Activated CD8-positive, alpha-beta memory T cell treated with anti-CD3 and anti-CD28 coated beads, Interleukin-2, amount 50 U/mL, for 1 hour (primary cell): ENCODE measurements around the gene HIGD2A.

Source experiments
- DNase-seq: peaks from one replicate; pipeline ENCODE4 v3.0.0-alpha.2; 2020; ENCODE audit errors: extremely low read depth

HIGD2A gene

DNA sequence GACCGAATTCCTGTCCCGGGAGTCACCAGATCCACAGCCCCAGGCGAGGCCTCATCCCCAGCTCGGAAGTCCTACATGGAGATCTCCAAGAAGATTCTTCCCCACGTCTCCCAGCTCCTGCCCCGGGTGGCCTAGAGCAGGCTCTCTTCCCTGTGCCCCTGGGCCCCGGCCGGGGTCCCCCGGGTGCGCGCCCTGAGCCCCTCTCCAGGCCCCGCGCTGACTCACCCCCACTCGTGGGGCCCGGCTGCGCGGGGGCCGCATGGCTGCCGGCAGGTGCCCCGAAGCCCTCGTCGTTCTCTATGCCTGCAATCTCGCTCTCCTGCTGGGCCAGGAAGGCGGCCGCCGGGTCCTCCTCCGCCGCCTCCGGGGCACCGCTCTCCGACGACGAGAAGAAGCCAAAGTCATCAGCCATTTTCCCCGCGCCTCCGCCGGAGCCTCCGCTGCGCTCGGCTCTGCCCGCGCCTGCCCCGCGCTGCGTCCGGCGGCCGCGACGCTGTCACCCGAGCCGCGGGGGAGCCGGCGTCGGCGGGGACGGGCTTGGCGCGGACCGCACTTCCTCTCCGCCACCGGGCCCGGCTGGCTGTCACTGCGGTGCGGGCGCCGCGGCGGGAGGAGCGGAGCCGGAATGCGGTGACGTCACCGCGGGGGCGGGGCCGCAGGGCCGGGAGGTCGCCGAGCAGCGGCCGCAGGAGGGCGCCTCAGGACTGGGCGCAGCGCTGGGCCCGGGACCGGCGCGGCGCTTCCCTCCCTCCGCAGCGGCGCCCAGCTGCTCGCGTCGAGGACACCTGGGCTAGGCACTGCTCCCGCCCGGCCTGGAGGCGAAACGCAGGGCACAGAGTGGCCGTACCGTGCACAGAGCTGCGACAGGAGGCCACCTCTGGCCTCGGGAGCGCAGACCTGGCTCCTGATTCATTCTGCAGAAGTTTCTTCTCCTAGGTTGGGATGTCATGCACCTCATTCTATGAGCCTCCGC, 27.7 kb downstream of the HIGD2A start, which contains the start of gene CLTB:
CLTB (minus strand) TSS at position 588 of the 973 bp plus-strand sequence; CDS start at position 412, 176 bp downstream.
- peak; percentile 62 for DNase-seq

DNA sequence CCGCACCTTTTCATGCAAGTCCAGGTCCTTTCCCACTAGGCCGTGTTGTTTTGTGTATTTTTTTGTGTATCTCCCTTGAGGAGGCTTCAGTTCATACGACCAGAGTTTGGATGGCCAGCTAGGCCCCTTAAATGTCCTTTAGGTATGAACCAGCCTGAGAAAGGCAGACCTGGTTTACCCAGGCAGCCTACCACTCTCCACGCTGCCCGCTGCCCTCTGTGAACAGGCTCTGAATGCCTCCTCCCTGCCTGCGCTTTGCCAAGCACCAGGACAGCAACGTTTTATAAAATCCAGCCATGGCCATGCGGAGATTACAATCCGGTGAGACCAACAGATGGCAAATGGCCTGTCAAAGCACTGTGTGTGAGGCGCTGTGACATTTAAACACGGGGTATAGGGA, 28.4 kb downstream of the HIGD2A start:
- DNase-seq = no peak

DNA sequence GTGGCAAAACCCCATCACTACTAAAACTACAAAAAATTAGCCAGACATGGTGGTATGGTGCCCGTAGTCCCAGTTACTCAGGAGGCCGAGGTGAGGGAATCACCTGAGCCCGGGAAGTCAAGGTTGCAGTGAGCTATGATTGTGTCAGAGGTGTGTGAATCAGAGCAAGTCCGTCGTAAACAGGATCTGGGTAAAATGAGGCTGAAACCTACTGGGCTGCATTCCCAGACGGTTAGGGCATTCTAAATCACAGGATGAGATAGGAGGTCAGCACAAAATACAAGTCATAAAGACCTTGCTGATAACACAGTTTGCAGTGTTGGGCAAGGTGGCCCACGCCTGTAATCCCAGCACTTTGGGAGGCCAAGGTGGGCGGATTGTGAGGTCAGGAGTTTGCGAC, 29.7 kb downstream of the HIGD2A start:
- DNase-seq = no peak

DNA sequence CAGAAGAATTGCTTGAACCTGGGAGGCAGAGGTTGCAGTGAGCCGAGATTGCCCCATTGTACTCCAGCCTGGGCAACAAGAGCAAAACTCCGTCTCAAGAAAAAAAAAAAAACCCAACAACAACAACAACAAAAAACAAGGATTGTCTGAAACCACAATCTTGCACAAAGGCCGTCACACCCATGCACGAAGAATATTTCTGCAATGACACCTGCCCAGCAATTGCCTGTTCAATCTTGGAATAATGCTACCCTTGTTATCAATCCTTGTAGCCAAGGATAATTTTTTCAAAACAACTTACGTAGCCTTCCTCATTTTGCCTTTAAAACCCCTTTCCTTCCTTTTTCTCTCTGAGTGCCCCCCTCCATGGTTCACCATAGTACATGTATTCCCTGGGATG, 31.5 kb downstream of the HIGD2A start:
- DNase-seq = no peak

DNA sequence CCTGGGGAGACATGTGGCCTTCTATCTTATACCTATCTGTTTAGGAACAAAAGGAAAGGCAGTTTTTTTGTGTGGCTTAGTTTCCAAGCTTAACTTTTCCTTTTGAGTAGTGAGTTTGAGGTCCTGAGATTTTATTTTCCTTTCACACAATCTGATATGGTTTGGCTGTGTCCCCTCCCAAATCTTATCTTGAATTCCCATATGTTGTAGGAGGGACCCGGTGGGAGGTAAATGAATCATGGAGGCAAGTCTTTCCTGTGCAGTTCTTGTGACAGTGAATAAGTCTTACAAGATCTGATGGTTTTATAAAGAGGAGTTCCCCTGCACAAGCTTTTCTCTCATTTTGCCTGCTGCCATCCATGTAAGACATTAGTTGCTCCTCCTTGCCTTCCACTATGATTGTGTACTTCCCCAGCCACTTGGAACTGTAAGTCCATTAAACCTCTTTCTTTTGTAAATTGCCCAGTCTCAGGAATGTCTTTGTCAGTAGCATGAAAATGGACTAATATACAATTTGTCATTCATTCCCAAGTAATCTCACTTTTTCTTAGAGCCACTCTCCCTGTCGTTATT, 32.5 kb downstream of the HIGD2A start:
- no peak for DNase-seq

DNA sequence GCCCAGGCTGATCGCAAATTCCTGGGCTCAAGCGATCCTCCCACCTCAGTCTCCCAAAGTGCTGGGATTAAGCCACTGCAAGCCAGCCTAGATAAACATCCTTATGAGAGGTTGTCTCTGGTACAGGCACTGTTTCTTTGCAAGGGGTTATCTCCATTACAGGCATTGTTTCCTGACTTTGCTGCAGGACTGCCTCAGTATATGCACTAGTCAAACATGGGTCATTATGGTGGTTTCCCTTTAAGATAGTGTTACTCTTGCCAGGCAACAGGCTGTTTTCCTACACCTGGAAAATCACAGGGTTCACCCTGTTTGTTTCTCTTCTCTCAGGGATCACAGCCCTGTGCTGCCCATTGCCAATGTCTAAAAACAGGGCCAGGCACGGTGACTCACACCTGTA, 35.6 kb downstream of the HIGD2A start:
- DNase-seq = no peak

DNA sequence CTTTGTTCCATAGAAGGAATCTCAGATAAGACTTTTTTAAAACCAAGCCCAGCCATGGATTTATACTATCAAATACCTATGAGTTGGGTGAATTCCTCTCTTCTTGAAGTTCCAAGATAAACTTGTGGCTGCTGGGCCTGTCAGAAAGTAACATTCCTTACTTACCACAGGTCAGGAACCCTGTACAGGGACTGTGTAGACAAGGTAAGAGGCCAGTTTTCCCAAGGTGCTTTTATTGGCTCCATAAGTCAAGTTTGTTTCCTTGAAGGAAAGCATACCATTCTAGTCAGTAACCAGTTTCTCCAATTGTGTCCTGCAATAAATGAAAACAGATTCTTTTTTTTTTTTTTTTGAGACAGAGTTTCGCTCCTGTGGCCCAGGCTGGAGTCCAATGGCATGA, 36.6 kb downstream of the HIGD2A start:
- DNase-seq = no peak

DNA sequence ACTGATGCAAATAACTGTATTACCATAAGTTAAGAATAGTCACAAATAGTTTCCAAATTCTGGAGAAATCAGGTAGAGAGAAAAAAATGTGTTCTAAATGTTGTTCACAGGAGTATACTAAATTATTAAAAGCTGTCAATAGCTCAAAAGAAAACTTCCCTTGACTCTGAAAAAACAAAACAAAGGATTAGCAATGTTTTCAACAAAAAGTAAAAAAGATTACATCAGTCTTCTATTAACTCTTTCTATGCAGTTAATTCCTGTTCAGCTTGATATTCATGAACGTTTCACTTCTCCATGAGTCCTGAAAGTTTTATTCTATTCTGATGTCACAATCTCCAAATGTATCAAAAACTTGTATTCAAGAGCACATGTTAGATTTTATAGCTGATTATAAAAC, 37.2 kb downstream of the HIGD2A start:
- DNase-seq = no peak

DNA sequence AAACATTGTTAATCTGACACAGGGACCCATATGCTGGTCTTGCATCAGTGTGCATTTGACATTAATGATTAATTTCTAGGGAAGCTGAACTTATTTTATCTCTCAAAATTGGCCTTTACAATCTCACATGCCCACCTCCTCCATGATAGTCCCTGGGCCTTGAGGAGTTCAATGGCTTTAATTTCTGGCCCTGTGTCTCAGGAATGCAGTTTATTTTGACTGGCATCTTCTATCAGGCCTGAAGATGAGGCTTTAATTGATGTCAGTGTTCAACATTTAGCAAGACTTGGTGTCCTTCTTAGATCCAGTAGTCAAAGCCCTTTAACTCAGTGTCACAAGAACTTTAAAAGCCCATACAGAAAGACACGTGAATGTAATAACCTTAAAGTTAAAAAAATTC, 38.3 kb downstream of the HIGD2A start:
- no peak for DNase-seq

DNA sequence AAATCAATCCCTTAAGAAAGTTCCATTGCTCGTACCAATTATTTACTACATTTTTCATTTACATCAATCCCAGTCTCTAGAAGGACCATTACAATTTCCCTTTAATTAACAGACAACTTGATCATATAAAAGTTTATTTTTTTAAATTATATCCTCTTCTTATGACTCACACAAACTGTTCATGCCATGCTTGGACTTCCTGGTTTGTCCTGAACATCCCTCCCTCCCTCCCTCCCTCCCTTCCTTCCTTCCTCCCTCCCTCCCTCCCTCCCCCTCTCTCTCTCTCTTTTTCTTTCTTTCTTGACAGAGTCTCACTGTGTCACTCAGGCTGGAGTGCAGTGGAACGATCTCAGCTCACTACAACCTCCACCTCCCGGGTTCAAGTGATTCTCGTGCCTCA, 39.4 kb downstream of the HIGD2A start:
- no peak for DNase-seq

DNA sequence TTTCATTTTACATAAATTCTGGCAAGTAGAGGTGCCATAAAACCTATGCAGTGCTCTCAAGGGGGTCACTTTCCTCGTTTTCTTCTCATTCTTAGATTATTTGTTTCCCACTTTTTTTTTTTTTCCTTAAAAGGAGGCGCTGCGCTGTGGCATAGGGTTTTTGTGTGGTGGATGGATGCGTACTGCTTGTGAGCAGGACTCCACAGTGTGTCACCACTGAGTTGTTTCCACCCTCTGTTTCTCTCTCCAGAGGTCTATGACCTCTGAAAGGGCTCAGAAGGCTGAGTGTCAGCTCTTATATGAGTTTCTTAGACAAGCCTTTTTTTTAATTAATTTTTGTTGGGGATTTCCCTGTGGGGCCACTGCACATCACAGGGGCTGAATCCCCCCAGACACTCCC, 41.4 kb downstream of the HIGD2A start:
- no peak for DNase-seq

DNA sequence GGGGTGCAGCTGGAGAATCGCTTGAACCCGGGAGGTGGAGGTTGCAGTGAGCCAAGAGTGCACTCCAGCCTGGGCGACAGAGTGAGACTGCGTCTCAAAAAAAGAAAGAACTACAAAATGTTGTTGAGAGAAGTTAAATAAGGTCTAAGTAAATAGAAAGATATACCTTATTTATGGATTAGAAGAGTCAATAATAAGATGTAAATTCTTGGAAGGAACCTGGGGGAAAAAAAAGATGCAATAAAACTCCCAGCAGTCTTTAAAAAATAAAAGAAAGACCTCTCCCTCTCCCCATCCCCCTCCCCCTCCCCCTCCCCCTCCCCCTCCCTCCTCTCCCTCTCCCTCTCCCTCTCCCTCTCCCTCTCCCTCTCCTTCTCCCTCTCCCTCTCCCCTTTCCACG, 44.2 kb downstream of the HIGD2A start:
- no peak for DNase-seq

DNA sequence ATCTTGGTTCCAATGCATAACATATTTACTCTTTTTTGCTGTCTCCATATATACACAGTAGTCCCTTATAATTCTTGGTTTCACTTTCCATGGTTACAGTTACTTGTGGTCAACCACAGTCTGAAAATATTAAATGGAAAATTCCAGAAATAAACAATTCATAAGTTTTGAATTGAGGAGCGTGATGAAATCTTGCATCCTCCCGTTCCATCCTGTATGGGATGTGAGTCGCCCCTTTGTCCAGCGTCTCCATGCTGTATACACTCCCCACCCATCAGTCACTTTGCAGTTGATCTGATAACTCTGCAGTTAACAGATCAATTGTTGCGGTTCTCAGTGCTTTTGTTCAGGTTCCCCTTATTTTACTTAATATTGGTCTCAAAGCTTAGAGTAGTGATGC, 48.1 kb downstream of the HIGD2A start:
- DNase-seq = no peak

DNA sequence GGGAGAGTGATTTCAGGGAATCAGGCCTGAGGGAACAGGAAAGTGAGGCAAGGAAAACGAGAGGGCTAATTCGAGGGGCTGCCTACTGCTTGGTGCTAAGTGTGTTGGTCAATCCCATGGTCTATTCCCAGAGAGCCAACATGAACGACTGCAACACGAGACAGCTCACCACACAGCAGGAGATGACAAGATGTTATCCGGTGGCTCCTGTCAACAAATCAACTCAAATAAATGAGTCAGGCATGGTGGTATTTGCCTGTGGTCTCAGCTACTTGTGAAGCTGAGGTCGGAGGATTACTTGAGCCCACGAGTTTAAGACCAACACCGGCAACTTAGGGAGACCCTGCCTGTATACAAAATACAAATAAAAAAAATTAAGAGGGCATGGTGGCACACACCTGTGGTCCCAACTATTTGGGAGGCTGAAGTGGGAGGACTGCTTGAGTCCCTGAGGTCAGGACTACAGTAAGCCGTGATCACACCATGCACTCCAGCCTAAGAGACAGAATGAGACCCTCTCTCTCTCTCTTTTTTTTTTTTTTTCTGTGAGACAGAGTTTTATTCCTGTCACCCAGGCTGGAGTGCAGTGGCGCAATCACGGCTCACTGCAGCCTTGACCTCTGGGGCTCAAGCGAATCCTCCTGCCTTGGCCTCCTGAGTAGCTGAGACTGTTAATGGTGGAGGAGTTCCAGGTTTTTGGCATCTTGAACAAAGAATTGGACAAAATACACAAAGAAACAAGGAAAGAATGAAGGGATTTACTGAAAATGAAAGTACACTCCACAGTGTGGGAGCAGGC, 50.6 kb downstream of the HIGD2A start:
- no peak for DNase-seq
